WTC11 (cell line): Measurements from ENCODE around the gene TRPV5. TPM values are rescaled to one million over a fixed set of nuclear protein-coding genes. Genes with fewer than 3 reads are reported as not detected.

Experiments used
- ATAC-seq: fragments of 200-7000 bp; cut with Tn5 transposase; 2 replicates; pipeline ENCODE4 v1.10.0; 2021; ENCODE audit warnings: mild to moderate bottlenecking, moderate library complexity
- CTCF ChIA-PET: fragments of 300-600 bp; sonication (Branson Sonifier 250); formaldehyde crosslinking; loops from one replicate; lab custom pipeline; 2021; ENCODE audit warnings: antibody characterized with exemption; lab: Charles Lee
- POLR2A ChIA-PET: fragments of 350-600 bp; sonication (Branson Sonifier 250); formaldehyde crosslinking; loops from one replicate; lab custom pipeline; 2021; ENCODE audit warnings: antibody characterized with exemption; lab: Charles Lee
- DNase-seq: peaks from one replicate; pipeline ENCODE4 v3.0.0; 2021; ENCODE audit warnings: low spot score
- H3K27ac Mint-ChIP-seq: 2 replicates; pipeline ENCODE4 v1.8.0; 2021; ENCODE audit warnings: mixed read lengths
- H3K27me3 Mint-ChIP-seq: 2 replicates; pipeline ENCODE4 v1.8.0; 2021; ENCODE audit warnings: low read depth, mild to moderate bottlenecking, moderate library complexity, mixed read lengths
- H3K36me3 Mint-ChIP-seq: 2 replicates; pipeline ENCODE4 v1.8.0; 2021; ENCODE audit warnings: mixed read lengths
- H3K4me1 Mint-ChIP-seq: 2 replicates; pipeline ENCODE4 v1.8.0; 2022; ENCODE audit warnings: mixed read lengths
- H3K4me3 Mint-ChIP-seq: 2 replicates; pipeline ENCODE4 v1.8.0; 2021; ENCODE audit warnings: mild to moderate bottlenecking, moderate library complexity, mixed read lengths
- H3K9me3 Mint-ChIP-seq: 2 replicates; pipeline ENCODE4 v1.8.0; 2021; ENCODE audit warnings: mixed read lengths
- ARID4B ChIP-seq: sonication (generic); formaldehyde crosslinking; IDR thresholded peaks from 2 replicates; pipeline ENCODE4 v1.8.0; 2023; ENCODE audit warnings: missing genetic modification reagents, mild to moderate bottlenecking, borderline replicate concordance
- ATF1 ChIP-seq: sonication (generic); formaldehyde crosslinking; IDR thresholded peaks from 2 replicates; pipeline ENCODE4 v1.8.1; 2023; ENCODE audit warnings: mild to moderate bottlenecking, moderate library complexity, missing genetic modification reagents
- ATF3 ChIP-seq: sonication (generic); formaldehyde crosslinking; conservative IDR thresholded peaks from 2 replicates; pipeline ENCODE4 v1.8.1; 2022; ENCODE audit warnings: mild to moderate bottlenecking, missing genetic modification reagents
- CDX4 ChIP-seq: fragments of 250-450 bp; sonication (Bioruptor Pico); IDR thresholded peaks from 2 replicates; pipeline ENCODE4 v1.9.0; 2021; ENCODE audit warnings: moderate library complexity, mild to moderate bottlenecking, inconsistent platforms, borderline replicate concordance
- CREB1 ChIP-seq: sonication (generic); formaldehyde crosslinking; IDR thresholded peaks from 2 replicates; pipeline ENCODE4 v1.8.0; 2023; ENCODE audit warnings: mild to moderate bottlenecking, missing genetic modification reagents
- E2F1 ChIP-seq: sonication (generic); formaldehyde crosslinking; IDR thresholded peaks from 2 replicates; pipeline ENCODE4 v1.8.0; 2022; ENCODE audit warnings: mild to moderate bottlenecking, missing genetic modification reagents
- ELF4 ChIP-seq: sonication (generic); formaldehyde crosslinking; IDR thresholded peaks from 2 replicates; pipeline ENCODE4 v1.8.1; 2022; ENCODE audit warnings: low read depth, mild to moderate bottlenecking, moderate library complexity, missing genetic modification reagents
- ERG ChIP-seq: fragments of 250-450 bp; sonication (Bioruptor Pico); IDR thresholded peaks from 2 replicates; pipeline ENCODE4 v1.8.0; 2021; ENCODE audit warnings: mild to moderate bottlenecking
- FOXK1 ChIP-seq: sonication (generic); formaldehyde crosslinking; IDR thresholded peaks from 2 replicates; pipeline ENCODE4 v1.8.0; 2022; ENCODE audit warnings: mild to moderate bottlenecking, moderate library complexity, missing genetic modification reagents
- MXD4 ChIP-seq: fragments of 250-450 bp; sonication (Bioruptor Pico); IDR thresholded peaks from 2 replicates; pipeline ENCODE4 v1.8.0; 2021; ENCODE audit warnings: mild to moderate bottlenecking, moderate library complexity, borderline replicate concordance
- NR2C2 ChIP-seq: sonication (generic); formaldehyde crosslinking; IDR thresholded peaks from 2 replicates; pipeline ENCODE4 v1.8.0; 2022; ENCODE audit warnings: mild to moderate bottlenecking, missing genetic modification reagents
- PRRX2 ChIP-seq: fragments of 250-450 bp; sonication (Bioruptor Pico); IDR thresholded peaks from 2 replicates; pipeline ENCODE4 v1.8.0; 2021; ENCODE audit warnings: mild to moderate bottlenecking
- SMAD4 ChIP-seq: sonication (generic); formaldehyde crosslinking; IDR thresholded peaks from 2 replicates; pipeline ENCODE4 v1.8.0; 2022; ENCODE audit warnings: mild to moderate bottlenecking, missing genetic modification reagents
- TP53 ChIP-seq: sonication (generic); formaldehyde crosslinking; IDR thresholded peaks from 2 replicates; pipeline ENCODE4 v1.8.1; 2023; ENCODE audit warnings: mild to moderate bottlenecking, missing genetic modification reagents
- ZNF121 ChIP-seq: sonication (generic); formaldehyde crosslinking; IDR thresholded peaks from 2 replicates; pipeline ENCODE4 v1.8.0; 2023; ENCODE audit warnings: missing genetic modification reagents
- ZNF281 ChIP-seq: sonication (generic); formaldehyde crosslinking; IDR thresholded peaks from 2 replicates; pipeline ENCODE4 v1.8.0; 2023; ENCODE audit warnings: mild to moderate bottlenecking, missing genetic modification reagents
- ZNF671 ChIP-seq: fragments of 250-450 bp; sonication (Bioruptor Pico); IDR thresholded peaks from 2 replicates; pipeline ENCODE4 v1.8.0; 2021; ENCODE audit warnings: mild to moderate bottlenecking
- ZSCAN18 ChIP-seq: fragments of 250-450 bp; sonication (Bioruptor Pico); IDR thresholded peaks from 2 replicates; pipeline ENCODE4 v2.1.2; 2022; ENCODE audit warnings: mild to moderate bottlenecking, moderate library complexity
- total RNA-seq: library from RNA; stranded (reverse); gene quantifications from 3 replicates; pipeline ENCODE4 v1.2.3, GENCODE V29; 2021
- TF ChIP-seq, protein P1 (sequence below): fragments of 250-450 bp; sonication (Bioruptor Pico); IDR thresholded peaks from 2 replicates; pipeline ENCODE4 v1.9.0; 2021; ENCODE audit warnings: mild to moderate bottlenecking

The TRPV5 gene
- total RNA-seq, 1 experiment from 2014 or later = not detected

DNA sequence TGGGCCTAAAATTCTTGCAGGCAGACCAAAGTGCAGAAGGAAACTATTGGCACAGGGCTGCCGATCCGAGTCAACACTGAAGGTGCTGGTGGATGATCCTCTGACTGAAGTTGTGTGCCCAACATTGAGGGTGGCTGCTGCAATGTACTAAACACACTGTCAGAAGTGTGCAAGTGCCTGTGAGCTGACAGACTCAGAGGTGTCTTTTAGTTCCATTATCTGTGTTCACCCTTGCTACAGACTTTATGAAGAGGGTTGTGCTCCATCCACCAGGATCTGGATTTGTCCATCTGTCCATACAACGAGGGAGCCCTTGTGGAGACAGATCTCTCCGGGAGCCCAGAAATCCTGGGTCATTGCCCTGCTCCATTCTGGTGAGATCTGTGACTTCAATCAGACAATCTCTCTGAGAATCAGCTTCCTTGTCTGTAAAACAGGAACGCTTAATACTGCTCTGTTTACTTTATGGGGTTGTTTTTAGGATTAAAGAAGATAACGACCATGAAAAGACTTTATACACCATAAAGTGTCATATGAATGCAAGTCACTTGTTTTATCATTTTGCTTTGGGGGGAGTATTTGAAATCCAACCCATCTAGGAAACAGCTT lies 38.5 kb downstream of the TRPV5 start:
- ATAC-seq (no peak), DNase-seq (no peak)
- Mint-ChIP-seq H3K27me3 (no peaks in the 10 kb centered on the region; the same call in 1 of the 2 replicates), H3K36me3 (no peaks in the 10 kb centered on the region), H3K4me3 (no peak overlapping the region), H3K4me1 (peaks cover 8% of the 10 kb centered on the region), H3K9me3 (peaks cover 7% of the 10 kb centered on the region), H3K27ac (no peak overlapping the region)
- POLR2A ChIA-PET = no interaction called here
- CTCF ChIA-PET = interaction anchor here (0.7 to 1.5 kb wide), 3 partner anchors 14 to 320 kb away, joined by 3 to 7 read pairs (median 6); no protein-coding TSS in a partner anchor
- TF ChIP-seq ZNF281 (CRISPR knock-in tag) (no peak), ZNF671 (no peak), CREB1 (CRISPR knock-in tag) (no peak), ELF4 (CRISPR knock-in tag) (no peak), FOXK1 (no peak), CDX4 (CRISPR knock-in tag) (no peak), ATF3 (no peak), SMAD4 (no peak), PRRX2 (CRISPR knock-in tag) (no peak), MXD4 (no peak), ZSCAN18 (no peak), TP53 (CRISPR knock-in tag) (no peak), ARID4B (CRISPR knock-in tag) (no peak), ATF1 (CRISPR knock-in tag) (no peak), NR2C2 (CRISPR knock-in tag) (no peak), ZNF121 (no peak), E2F1 (no peak), ERG (CRISPR knock-in tag) (no peak)
- TF ChIP-seq, protein P1, sequence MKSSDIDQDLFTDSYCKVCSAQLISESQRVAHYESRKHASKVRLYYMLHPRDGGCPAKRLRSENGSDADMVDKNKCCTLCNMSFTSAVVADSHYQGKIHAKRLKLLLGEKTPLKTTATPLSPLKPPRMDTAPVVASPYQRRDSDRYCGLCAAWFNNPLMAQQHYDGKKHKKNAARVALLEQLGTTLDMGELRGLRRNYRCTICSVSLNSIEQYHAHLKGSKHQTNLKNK (CRISPR knock-in tag) = no peak
